OCI-LY7 (cell line): ENCODE data around the gene HOXC6. TPM values are rescaled to one million over a fixed set of nuclear protein-coding genes. Genes with fewer than 3 reads are reported as not detected.

Experiments
- BruUV-seq: library from RNA; stranded (reverse); fragments of 400-500 nt; replicated peaks from 2 replicates; lab custom pipeline; 2021; lab: Mats Ljungman, UMichigan
- CTCF ChIA-PET: fragments of 300-600 bp; sonication (Branson Sonifier 250); formaldehyde crosslinking; loops from one replicate; lab custom pipeline; 2022; ENCODE audit warnings: antibody characterized with exemption; ENCODE audit not compliant: unreplicated experiment; lab: Charles Lee
- POLR2A ChIA-PET: fragments of 300-600 bp; sonication (Branson Sonifier 250); formaldehyde crosslinking; loops from one replicate; lab custom pipeline; 2022; ENCODE audit warnings: antibody characterized with exemption; lab: Charles Lee
- DNase-seq: peaks from one replicate; pipeline ENCODE4 v3.0.0-alpha.2; 2015; ENCODE audit warnings: low spot score
- H2AFZ ChIP-seq: fragments of 200-600 bp; sonication (generic), shearing (Covaris generic); 2 replicates; pipeline ENCODE4 v1.6.1; 2014; ENCODE audit warnings: mild to moderate bottlenecking, antibody characterized with exemption, low read length, moderate library complexity
- H3K27ac ChIP-seq: fragments of 200-600 bp; sonication (generic); 2 replicates; pipeline ENCODE4 v1.5.1; 2014; ENCODE audit warnings: mixed run types, low read depth, mild to moderate bottlenecking, moderate library complexity, low read length, inconsistent platforms; ENCODE audit not compliant: poor library complexity, severe bottlenecking
- H3K36me3 ChIP-seq: fragments of 200-600 bp; sonication (generic); 2 replicates; pipeline ENCODE4 v1.6.1; 2014; ENCODE audit warnings: mild to moderate bottlenecking, antibody characterized with exemption, low read length, moderate library complexity, mixed read lengths; ENCODE audit not compliant: insufficient read depth
- H3K4me1 ChIP-seq: fragments of 200-600 bp; sonication (generic); 2 replicates; pipeline ENCODE4 v1.5.1; 2014; ENCODE audit warnings: mild to moderate bottlenecking, low read length; ENCODE audit not compliant: insufficient read depth, poor library complexity, severe bottlenecking
- H3K4me2 ChIP-seq: fragments of 200-600 bp; sonication (generic); 2 replicates; pipeline ENCODE4 v1.6.1; 2014; ENCODE audit warnings: mild to moderate bottlenecking, low read length
- H3K4me3 ChIP-seq: fragments of 200-600 bp; sonication (generic); 2 replicates; pipeline ENCODE4 v1.5.1; 2014; ENCODE audit warnings: mild to moderate bottlenecking, low read depth, low read length; ENCODE audit not compliant: poor library complexity, severe bottlenecking
- H3K79me2 ChIP-seq: fragments of 200-600 bp; sonication (generic); 2 replicates; pipeline ENCODE4 v1.6.1; 2016; ENCODE audit warnings: low read depth, mild to moderate bottlenecking, low read length, moderate library complexity, mixed read lengths; ENCODE audit not compliant: insufficient read depth
- H3K9me2 ChIP-seq: fragments of 200-600 bp; sonication (generic); 2 replicates; pipeline ENCODE4 v1.6.1; 2016; ENCODE audit warnings: mild to moderate bottlenecking, low read length, mixed read lengths; ENCODE audit not compliant: insufficient read depth
- H3K9me3 ChIP-seq: fragments of 200-600 bp; sonication (generic); 2 replicates; pipeline ENCODE4 v1.6.1; 2014; ENCODE audit warnings: mild to moderate bottlenecking, mixed run types, low read length, mixed read lengths
- H4K20me1 ChIP-seq: fragments of 200-600 bp; sonication (generic); 2 replicates; pipeline ENCODE4 v1.6.1; 2014; ENCODE audit warnings: mild to moderate bottlenecking, antibody characterized with exemption, low read length, moderate library complexity, mixed read lengths; ENCODE audit not compliant: insufficient read depth
- EZH2phosphoT487 ChIP-seq: fragments of 200-600 bp; sonication (generic); IDR thresholded peaks from 2 replicates; pipeline ENCODE4 v1.6.1; 2018; ENCODE audit warnings: low read depth, borderline replicate concordance, mild to moderate bottlenecking, mixed run types, antibody characterized with exemption, low read length, moderate library complexity, mixed read lengths
- intact Hi-C: fragments of 100-400 bp; cut with micrococcal nuclease; formaldehyde crosslinking; loops from one replicate; pipeline ENCODE4 v1.10.0; 2022; ENCODE audit not compliant: unreplicated experiment
- total RNA-seq, 2 experiments: library from RNA; depleted of rRNA in 1 of 2; stranded (reverse); fragments of >200 nt in 1 of 2; shearing (Covaris generic) in 1 of 2; gene quantifications; 2 replicates each; pipeline ENCODE4 v1.2.3, GENCODE V29; 2014 to 2022
- TF ChIP-seq, protein P1 (sequence below): fragments of 200-600 bp; sonication (generic); conservative IDR thresholded peaks from 2 replicates; pipeline ENCODE4 v1.5.1; 2014; ENCODE audit warnings: mild to moderate bottlenecking, antibody characterized with exemption, low read length, moderate library complexity, mixed read lengths

The HOXC6 gene
- total RNA-seq, 2 experiments from 2014 or later, result 0.92 to 2.7 TPM

DNA sequence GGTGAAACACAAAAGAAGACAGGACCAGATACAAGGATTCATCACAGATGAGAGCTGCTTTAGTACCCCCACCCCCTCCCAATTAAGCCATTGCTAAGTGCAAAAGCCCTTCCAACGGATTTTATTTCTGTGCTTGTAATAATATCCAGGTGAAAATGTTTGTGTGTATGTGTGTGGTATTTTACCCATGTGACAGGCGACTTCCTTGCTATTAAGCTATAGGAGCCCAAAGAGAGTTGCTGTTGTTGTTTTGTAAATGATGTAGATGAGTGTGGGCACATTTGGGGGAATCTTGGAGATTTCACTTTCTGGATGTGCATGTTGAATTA is 22.2 kb downstream of the HOXC6 start:
- peaks cover 15% of the 10 kb centered on the region for H3K79me2 ChIP-seq
- peaks cover 29% of the 10 kb centered on the region for H3K4me1 ChIP-seq
- no peak for DNase-seq
- no peaks in the 10 kb centered on the region for H3K36me3 ChIP-seq
- H4K20me1 ChIP-seq, result 0 out of 2 replicates have a peak, but pooled peaks cover 2% of the 10 kb centered on the region
- ChIA-PET POLR2A (interaction anchor here (0.7 to 1.5 kb wide), 4 partner anchors 9 to 145 kb away, joined by 3 to 5 read pairs (median 4); no protein-coding TSS in a partner anchor), CTCF (interaction anchor here (0.6 to 0.9 kb wide), 2 partner anchors 117 to 155 kb away, joined by 4 read pairs; no protein-coding TSS in a partner anchor)
- TF ChIP-seq, protein P1, sequence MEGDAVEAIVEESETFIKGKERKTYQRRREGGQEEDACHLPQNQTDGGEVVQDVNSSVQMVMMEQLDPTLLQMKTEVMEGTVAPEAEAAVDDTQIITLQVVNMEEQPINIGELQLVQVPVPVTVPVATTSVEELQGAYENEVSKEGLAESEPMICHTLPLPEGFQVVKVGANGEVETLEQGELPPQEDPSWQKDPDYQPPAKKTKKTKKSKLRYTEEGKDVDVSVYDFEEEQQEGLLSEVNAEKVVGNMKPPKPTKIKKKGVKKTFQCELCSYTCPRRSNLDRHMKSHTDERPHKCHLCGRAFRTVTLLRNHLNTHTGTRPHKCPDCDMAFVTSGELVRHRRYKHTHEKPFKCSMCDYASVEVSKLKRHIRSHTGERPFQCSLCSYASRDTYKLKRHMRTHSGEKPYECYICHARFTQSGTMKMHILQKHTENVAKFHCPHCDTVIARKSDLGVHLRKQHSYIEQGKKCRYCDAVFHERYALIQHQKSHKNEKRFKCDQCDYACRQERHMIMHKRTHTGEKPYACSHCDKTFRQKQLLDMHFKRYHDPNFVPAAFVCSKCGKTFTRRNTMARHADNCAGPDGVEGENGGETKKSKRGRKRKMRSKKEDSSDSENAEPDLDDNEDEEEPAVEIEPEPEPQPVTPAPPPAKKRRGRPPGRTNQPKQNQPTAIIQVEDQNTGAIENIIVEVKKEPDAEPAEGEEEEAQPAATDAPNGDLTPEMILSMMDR, result no peak
- TF ChIP-seq EZH2phosphoT487, result no peak
- no peak overlapping the region for H3K4me3 ChIP-seq
- BruUV-seq, result no TSS peak
- intact Hi-C loops, result no loop called here
- H2AFZ ChIP-seq, result no peak overlapping the region
- no peaks in the 10 kb centered on the region for H3K9me2 ChIP-seq
- no peak overlapping the region for H3K27ac ChIP-seq
- H3K9me3 ChIP-seq, result no peaks in the 10 kb centered on the region
- H3K4me2 ChIP-seq, result no peak overlapping the region

DNA sequence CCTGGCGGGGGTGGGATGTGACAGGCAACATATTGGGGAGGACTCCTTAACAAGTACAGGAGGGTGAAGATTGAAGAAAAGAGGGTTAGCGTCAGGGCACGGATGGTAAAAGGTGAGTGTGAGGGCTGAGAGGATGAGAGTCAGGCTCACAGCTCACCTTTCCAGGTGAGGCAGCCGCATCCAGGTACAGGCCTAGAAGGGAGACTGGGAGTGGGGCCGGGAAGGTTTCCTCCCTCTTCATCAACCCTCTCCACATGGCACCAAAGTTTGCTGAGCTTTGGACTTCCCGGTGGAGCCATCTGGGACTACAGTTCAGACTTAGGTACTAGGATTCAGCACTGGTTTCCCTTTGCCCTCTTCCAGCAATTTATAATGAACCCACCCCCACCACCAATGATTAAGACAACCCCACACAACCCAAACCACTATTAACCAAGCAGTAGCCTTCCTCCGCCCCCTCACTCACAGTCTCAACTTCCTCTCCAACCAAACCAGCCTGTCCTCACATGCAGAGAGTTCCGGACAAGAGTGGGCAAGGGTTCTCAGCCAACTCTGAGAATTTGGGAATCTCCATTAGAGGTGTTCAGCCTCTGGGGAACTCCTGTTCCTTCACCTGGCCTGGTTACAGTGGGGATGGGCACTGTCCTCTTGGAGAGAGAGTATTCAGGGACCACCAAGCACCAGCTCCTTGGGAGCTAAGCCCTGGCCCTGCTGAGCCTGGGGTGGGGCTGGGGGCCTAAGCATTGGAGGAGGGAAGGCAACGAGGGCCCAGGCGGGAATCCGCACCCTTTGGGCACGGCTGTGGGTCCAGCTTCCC is 23.0 kb downstream of the HOXC6 start:
- ChIA-PET POLR2A (interaction anchor here (0.7 to 1.5 kb wide), 2 partner anchors 15 to 16 kb away, joined by 3 to 5 read pairs; no protein-coding TSS in a partner anchor), CTCF (interaction anchor here (0.6 to 0.9 kb wide), 2 partner anchors 117 to 154 kb away, joined by 4 read pairs; no protein-coding TSS in a partner anchor)
- H3K27ac ChIP-seq, result no peak overlapping the region
- peaks cover 21% of the 10 kb centered on the region for H3K79me2 ChIP-seq
- BruUV-seq, result no TSS peak
- no peaks in the 10 kb centered on the region for H3K9me3 ChIP-seq
- peaks cover 37% of the 10 kb centered on the region for H3K4me1 ChIP-seq
- H4K20me1 ChIP-seq, result 0 out of 2 replicates have a peak, but pooled peaks cover 4% of the 10 kb centered on the region
- peak overlapping the region; percentile 40 for H2AFZ ChIP-seq
- TF ChIP-seq, protein P1, result no peak
- TF ChIP-seq EZH2phosphoT487, result no peak
- no peak for DNase-seq
- H3K36me3 ChIP-seq, result peaks cover 4% of the 10 kb centered on the region; the same call in 1 of the 2 replicates
- H3K9me2 ChIP-seq, result no peaks in the 10 kb centered on the region
- H3K4me2 ChIP-seq, result 0 out of 2 replicates have a peak overlapping the region, but pooled peaks have one; percentile 24
- H3K4me3 ChIP-seq, result no peak overlapping the region
- intact Hi-C loops, result no loop called here
